GM21381 (cell line): Measurements from ENCODE around the gene PAM.

ENCODE experiments used
- ATAC-seq: cut with Tn5 transposase; IDR thresholded peaks from one replicate; pipeline ENCODE4 v1.9.1; 2021; ENCODE audit warnings: mild to moderate bottlenecking, moderate library complexity; ENCODE audit not compliant: unreplicated experiment

The PAM gene

DNA sequence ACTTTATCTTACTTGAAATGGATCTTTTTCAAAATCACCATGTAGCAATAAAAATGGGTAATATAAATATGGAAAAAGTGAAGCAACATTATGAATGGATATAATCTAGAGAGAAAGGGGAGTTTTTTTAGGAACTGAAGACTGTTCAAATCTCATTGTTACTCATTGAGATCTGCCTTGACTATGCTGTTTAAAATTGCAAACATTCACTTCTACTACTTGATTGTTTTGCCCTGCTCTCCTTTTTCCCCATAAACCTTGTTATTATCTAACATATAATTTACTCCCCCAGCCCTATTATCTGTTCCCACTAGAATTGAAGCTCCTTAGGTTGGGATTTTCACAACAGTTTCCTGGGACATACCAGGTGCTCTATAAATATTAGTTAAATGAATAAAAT lies 22.0 kb downstream of the PAM start:
- no peak for ATAC-seq

GRCh38 chr5:102778478-102778877 lies 23.4 kb downstream of the PAM start:
- ATAC-seq, result peak; percentile 34

- ATAC-seq, result no peak
Measured at GRCh38 chr5:102781359-102781758, 26.3 kb downstream of the PAM start.

DNA sequence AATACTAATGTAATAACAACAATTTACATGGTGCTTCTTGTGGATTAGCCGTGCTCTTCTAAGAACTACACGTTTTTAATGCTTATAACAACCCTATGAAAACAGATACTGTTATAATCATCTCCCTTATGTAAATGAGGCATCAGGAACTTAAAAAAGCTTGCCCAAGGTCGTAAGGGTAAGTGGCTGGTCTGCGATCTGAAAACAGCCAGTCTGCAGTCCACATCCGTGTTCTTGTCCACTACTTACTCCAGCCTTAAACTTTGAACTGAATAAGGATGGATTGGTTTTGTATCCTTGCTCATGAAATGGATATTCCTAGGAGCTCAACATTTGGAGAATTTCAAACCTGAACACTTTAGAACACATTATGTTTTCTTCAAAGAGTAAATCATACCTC lies 26.7 kb downstream of the PAM start:
- no peak for ATAC-seq

GRCh38 chr5:102782217-102782872 lies 27.2 kb downstream of the PAM start:
- no peak for ATAC-seq

GRCh38 chr5:102787134-102787533 lies 32.0 kb downstream of the PAM start:
- ATAC-seq, result no peak

DNA sequence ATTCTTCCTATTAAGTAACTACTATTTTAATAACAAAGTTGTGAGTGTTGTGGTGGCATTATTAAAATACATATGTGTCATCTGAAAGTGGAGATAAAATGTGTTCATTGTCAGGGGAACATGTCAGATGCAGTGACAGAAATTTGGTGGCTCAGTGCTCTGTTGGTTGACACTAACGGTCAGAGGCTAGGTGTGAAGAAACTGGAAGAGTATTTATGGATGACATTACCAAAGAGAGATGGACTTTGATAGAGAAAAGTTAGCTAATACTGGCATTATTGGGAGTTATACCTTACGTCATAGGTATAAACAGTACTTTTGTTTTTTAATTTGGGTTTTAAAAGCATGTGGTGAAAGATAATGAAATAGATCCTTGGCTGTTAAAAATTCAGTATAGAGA lies 33.7 kb downstream of the PAM start:
- ATAC-seq, result no peak

GRCh38 chr5:102789469-102789868 lies 34.4 kb downstream of the PAM start:
- no peak for ATAC-seq

DNA sequence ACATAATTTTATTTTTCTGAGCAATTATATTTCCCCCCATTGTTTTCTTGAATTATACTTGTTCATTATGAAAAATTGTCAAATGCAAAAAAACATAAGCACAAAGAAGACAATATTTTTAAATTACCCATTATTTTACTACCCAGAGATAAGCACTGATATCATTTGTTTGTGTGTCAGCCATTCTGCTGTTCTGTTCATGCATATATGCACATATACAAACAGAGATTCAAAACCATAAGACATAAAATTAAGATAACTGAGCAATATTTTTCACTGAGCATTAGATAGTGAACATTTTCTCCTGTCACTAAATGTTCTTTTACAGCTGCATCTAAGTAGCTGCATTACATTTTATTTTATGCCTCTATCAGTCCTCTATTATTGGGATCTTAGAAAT lies 35.6 kb downstream of the PAM start:
- no peak for ATAC-seq

GRCh38 chr5:102792705-102793104 lies 37.6 kb downstream of the PAM start:
- no peak for ATAC-seq

DNA sequence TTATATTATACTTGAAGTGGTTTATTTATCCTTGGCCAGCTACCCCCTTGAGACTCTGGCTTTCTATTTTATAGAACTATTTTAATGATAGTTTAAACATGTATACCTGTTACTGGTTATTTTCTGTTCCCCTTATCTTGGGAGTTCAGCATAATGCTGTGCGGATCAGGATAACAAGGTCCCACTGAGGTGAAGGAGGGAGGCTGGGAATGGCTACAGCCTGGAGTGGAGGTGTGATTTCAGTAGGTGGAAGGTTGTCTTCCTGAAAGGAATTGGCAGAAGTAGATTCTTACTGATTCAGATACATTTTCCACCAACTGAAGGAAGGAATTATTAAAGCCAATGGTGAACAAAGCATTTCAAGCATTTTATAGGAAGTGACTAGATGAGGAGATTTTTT lies 38.9 kb downstream of the PAM start:
- ATAC-seq, result no peak

- no peak for ATAC-seq
Measured at GRCh38 chr5:102794677-102795331, 39.7 kb downstream of the PAM start.

GRCh38 chr5:102795526-102795925 lies 40.4 kb downstream of the PAM start:
- ATAC-seq, result no peak

GRCh38 chr5:102796009-102796408 lies 40.9 kb downstream of the PAM start:
- no peak for ATAC-seq

- ATAC-seq, result no peak
Measured at GRCh38 chr5:102796498-102796897, 41.4 kb downstream of the PAM start.

DNA sequence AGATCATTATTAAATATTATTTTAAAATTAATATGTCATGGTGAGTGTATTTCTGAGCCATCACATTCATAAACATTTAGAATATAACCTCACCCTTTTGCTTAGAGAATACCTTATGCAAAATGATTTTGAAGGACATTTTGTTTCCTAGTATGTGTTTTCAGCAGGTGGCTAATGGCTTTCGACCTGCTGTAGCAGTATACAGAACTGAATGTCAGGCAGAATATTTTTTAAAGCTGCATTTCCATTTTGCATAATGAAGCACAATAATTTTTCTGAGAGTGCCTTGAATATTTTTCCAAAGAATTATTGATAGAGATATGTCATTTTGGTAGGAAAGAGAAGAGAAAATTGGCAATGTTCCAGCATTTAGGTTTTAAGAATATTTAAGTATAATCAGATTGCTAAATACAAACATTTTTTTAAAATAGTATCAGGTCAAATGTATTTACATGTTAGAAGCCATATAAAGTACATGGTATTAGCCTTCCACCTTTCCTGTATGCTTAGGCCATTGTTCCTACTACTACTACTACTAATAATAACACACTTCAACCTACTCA lies 42.3 kb downstream of the PAM start:
- no peak for ATAC-seq

DNA sequence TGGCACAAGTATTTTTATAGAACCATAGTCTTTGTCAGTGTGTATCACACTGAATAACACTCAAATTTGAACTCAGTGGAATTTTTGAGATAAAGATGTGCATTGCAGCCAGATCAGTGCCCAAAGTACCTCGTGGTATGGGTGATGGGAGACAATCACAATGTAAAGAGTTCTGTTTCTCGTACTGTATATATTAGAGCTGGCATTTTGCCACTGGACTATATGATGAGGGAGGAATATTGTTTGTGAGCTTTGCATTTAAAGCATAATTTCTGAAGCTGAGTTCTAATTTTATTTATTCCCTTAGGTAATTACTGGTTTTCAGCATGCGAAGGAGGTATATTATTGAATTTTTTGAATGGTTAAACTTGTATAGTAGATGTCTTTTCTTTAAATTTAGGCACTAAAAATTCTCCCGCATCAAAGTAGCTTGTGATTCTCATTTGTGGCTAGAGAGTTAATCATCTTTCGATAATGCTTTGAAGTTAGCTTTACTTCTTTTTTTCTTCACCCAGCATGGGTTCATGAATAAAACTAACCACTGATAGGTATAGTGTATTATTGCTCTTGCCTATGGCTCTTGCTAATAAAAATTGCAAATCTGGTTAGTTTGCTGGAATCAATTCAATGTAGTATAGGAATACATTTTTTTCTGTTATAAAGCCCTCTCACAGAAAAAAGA lies 43.1 kb downstream of the PAM start:
- no peak for ATAC-seq

DNA sequence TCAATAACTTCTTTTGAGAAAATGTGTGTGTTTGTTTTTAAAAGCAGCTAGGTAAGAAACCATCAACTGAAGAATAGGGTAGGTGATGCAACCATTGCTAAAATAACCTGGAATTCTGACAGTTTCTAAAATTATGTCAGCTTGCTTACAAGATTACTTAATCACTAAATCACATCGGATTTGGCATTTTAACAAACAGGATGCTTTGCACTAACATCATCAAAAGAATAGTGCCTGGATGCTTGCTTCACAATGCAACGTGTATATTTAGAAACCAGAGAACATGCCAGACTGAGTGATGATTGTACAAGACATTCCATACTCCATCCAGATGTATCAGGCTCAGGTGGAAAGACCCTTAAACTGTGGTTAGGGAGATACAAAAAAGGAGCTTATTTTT lies 43.9 kb downstream of the PAM start:
- ATAC-seq, result no peak

GRCh38 chr5:102800427-102800826 lies 45.3 kb downstream of the PAM start:
- no peak for ATAC-seq

GRCh38 chr5:102801371-102801770 lies 46.3 kb downstream of the PAM start:
- ATAC-seq, result peak; percentile 74

GRCh38 chr5:102802708-102803458 lies 47.8 kb downstream of the PAM start:
- ATAC-seq, result no peak
